HepG2 (cell line): Measurements from ENCODE around the gene NAP1L4. TPM values are rescaled to one million over a fixed set of nuclear protein-coding genes. Genes with fewer than 3 reads are reported as not detected.

ENCODE experiments used
- ATF2 ChIP-seq: sonication (generic); formaldehyde crosslinking; IDR thresholded peaks from 2 replicates; pipeline ENCODE4 v1.4.0; 2020; ENCODE audit warnings: missing genetic modification reagents
- KDM5A ChIP-seq: fragments of 200-600 bp; sonication (generic); IDR thresholded peaks from 2 replicates; pipeline ENCODE4 v1.7.0; 2018; ENCODE audit warnings: antibody characterized with exemption, mild to moderate bottlenecking, low read length, borderline replicate concordance
- MEIS2 ChIP-seq: sonication (generic); formaldehyde crosslinking; IDR thresholded peaks from 2 replicates; pipeline ENCODE4 v1.9.0; 2021; ENCODE audit warnings: mild to moderate bottlenecking, missing genetic modification reagents
- NFE2L1 ChIP-seq: sonication (generic); formaldehyde crosslinking; IDR thresholded peaks from 2 replicates; pipeline ENCODE4 v1.4.0; 2020; ENCODE audit warnings: missing genetic modification reagents, mild to moderate bottlenecking, borderline replicate concordance
- NONO ChIP-seq, 2 experiments: fragments of 450-650 bp in 1 of 2; sonication (generic) in 1 of 2; formaldehyde crosslinking in 1 of 2; IDR thresholded peaks in 1 of 2; conservative IDR thresholded peaks in 1 of 2; 2 replicates each; pipeline versions ENCODE4 v1.6.1 to v1.8.0; 2017 to 2022; ENCODE audit warnings: mild to moderate bottlenecking in 1 of 2, missing genetic modification reagents in 1 of 2, moderate library complexity in 1 of 2
- PAWR ChIP-seq: sonication (generic); formaldehyde crosslinking; IDR thresholded peaks from 2 replicates; pipeline ENCODE4 v1.4.0; 2020; ENCODE audit warnings: missing genetic modification reagents, mild to moderate bottlenecking, borderline replicate concordance
- PITX1 ChIP-seq: sonication (generic); formaldehyde crosslinking; IDR thresholded peaks from 2 replicates; pipeline ENCODE4 v1.5.1; 2020; ENCODE audit warnings: mild to moderate bottlenecking, missing genetic modification reagents
- POLR2G ChIP-seq: fragments of 200-400 bp; formaldehyde crosslinking; IDR thresholded peaks from 2 replicates; pipeline ENCODE4 v1.6.1; 2018; ENCODE audit warnings: mild to moderate bottlenecking, low read depth, low read length, moderate library complexity
- SALL2 ChIP-seq: sonication (generic); formaldehyde crosslinking; IDR thresholded peaks from 2 replicates; pipeline ENCODE4 v1.8.1; 2023; ENCODE audit warnings: mild to moderate bottlenecking, missing genetic modification reagents, inconsistent platforms
- SATB2 ChIP-seq: sonication (generic); formaldehyde crosslinking; IDR thresholded peaks from 2 replicates; pipeline ENCODE4 v1.5.0; 2020; ENCODE audit warnings: missing genetic modification reagents
- SKI ChIP-seq: fragments of 450-650 bp; IDR thresholded peaks from one replicate; pipeline ENCODE4 v1.6.1; 2018; ENCODE audit warnings: mild to moderate bottlenecking; ENCODE audit not compliant: partially characterized antibody
- SRF ChIP-seq: IDR thresholded peaks from 2 replicates; pipeline ENCODE4 v1.6.1; 2011; ENCODE audit warnings: mild to moderate bottlenecking, low read depth, low read length, moderate library complexity
- TAF1 ChIP-seq: sonication (generic); formaldehyde crosslinking; IDR thresholded peaks from 2 replicates; pipeline ENCODE4 v1.4.0; 2020; ENCODE audit warnings: missing genetic modification reagents
- TCF7 ChIP-seq: sonication (generic); IDR thresholded peaks from 2 replicates; pipeline ENCODE4 v1.6.1; 2016; ENCODE audit warnings: antibody characterized with exemption, low read depth
- YEATS4 ChIP-seq: sonication (generic); formaldehyde crosslinking; IDR thresholded peaks from 2 replicates; pipeline ENCODE4 v1.4.0; 2020; ENCODE audit warnings: missing genetic modification reagents, borderline replicate concordance
- ZBTB1 ChIP-seq: sonication (generic); formaldehyde crosslinking; IDR thresholded peaks from 2 replicates; pipeline ENCODE4 v1.4.0; 2020; ENCODE audit warnings: missing genetic modification reagents, borderline replicate concordance
- ZBTB42 ChIP-seq: sonication (generic); formaldehyde crosslinking; IDR thresholded peaks from 2 replicates; pipeline ENCODE4 v1.5.0; 2020; ENCODE audit warnings: mild to moderate bottlenecking, missing genetic modification reagents
- ZNF234 ChIP-seq: sonication (generic); formaldehyde crosslinking; conservative IDR thresholded peaks from 2 replicates; pipeline ENCODE4 v1.5.1; 2020; ENCODE audit warnings: mild to moderate bottlenecking, missing genetic modification reagents
- ZNF318 ChIP-seq: sonication (generic); formaldehyde crosslinking; IDR thresholded peaks from 2 replicates; pipeline ENCODE4 v1.4.0; 2020; ENCODE audit warnings: mild to moderate bottlenecking, missing genetic modification reagents
- ZNF451 ChIP-seq: sonication (generic); formaldehyde crosslinking; IDR thresholded peaks from 2 replicates; pipeline ENCODE4 v1.5.0; 2020; ENCODE audit warnings: mild to moderate bottlenecking, missing genetic modification reagents
- polyA plus RNA-seq, 8 experiments: library from polyadenylated mRNA; depleted of rRNA in 3 of 8; stranded (reverse) in 7 of 8; unstranded in 1 of 8; fragments of >200 nt; fragmentation: Illumina TruSeq in 4 of 8; extraction: Trizol in 4 of 8; gene quantifications; 2 replicates each; pipeline versions ENCODE4 v1.2.1 to v1.2.3, GENCODE V29; 2011 to 2016; ENCODE audit warnings: low read depth in 4 of 8, missing spikeins in 1 of 8, mixed read lengths in 1 of 8; ENCODE audit not compliant: insufficient read depth in 1 of 8
- total RNA-seq, 5 experiments: library from RNA; depleted of rRNA; stranded (reverse); fragments of >200 nt; fragmentation: Illumina TruSeq; extraction: Trizol; gene quantifications; 2 replicates each; pipeline ENCODE4 v1.2.3, GENCODE V29; 2016; ENCODE audit warnings: low read depth in 1 of 5

The NAP1L4 gene
- total and polyA plus RNA-seq, 2 of the 13 experiments (the other 11 are each of a cell fraction or from before 2014, with no cell fraction given): 64.0 to 186 TPM

GRCh38 chr11:2990617-2991451 lies 1.3 kb downstream of the NAP1L4 start (continued):
- TF ChIP-seq ATF2 (CRISPR knock-in tag): no peak
- TF ChIP-seq ZBTB1 (CRISPR knock-in tag): no peak
- 0 out of 2 replicates have a peak, but pooled peaks have one; percentile 23 for TF ChIP-seq ZNF234 (CRISPR knock-in tag)
- peak; percentile 7; the same call in 1 of the 2 replicates for TF ChIP-seq KDM5A
- TF ChIP-seq TAF1: peak; percentile 35; the same call in 1 of the 2 replicates
- 0 out of 2 replicates have a peak, but pooled peaks have one; percentile 4 for TF ChIP-seq SATB2 (CRISPR knock-in tag)
- peak; percentile 49; the same call in 1 of the 2 replicates for TF ChIP-seq YEATS4 (CRISPR knock-in tag)
- TF ChIP-seq PITX1: 0 out of 2 replicates have a peak, but pooled peaks have one; percentile 20
- TF ChIP-seq TCF7: 0 out of 2 replicates have a peak, but pooled peaks have one; percentile 13
- no peak for TF ChIP-seq PAWR (CRISPR knock-in tag)
- no peak for TF ChIP-seq ZNF318
- TF ChIP-seq ZNF451 (CRISPR knock-in tag): no peak
- peak; percentile 63; the same call in 1 of the 2 replicates for TF ChIP-seq MEIS2 (CRISPR knock-in tag)
- 0 out of 2 replicates have a peak, but pooled peaks have one; percentile 22 for TF ChIP-seq SALL2 (CRISPR knock-in tag)
- TF ChIP-seq POLR2G: peak; percentile 44; the same call in 1 of the 2 replicates
- TF ChIP-seq SKI: no peak
- TF ChIP-seq NFE2L1 (CRISPR knock-in tag): 0 out of 2 replicates have a peak, but pooled peaks have one; percentile 33
- no peak for TF ChIP-seq SRF
- no peak for TF ChIP-seq ZBTB42 (CRISPR knock-in tag)
- no peak for TF ChIP-seq NONO (IDR thresholded peaks at IDR 0.05)
- 0 out of 2 replicates have a peak, but pooled peaks have one; percentile 23 for TF ChIP-seq NONO (CRISPR knock-in tag; conservative IDR thresholded peaks at IDR 0.05)
